Left lung (tissue), 10 donors: ENCODE measurements around the gene METTL16. TPM values are rescaled to one million over a fixed set of nuclear protein-coding genes. Genes with fewer than 3 reads are reported as not detected.

Source experiments
- ATAC-seq: fragments of 200-7000 bp; cut with Tn5 transposase; one replicate; pipeline ENCODE4 v1.9.1; 2020; ENCODE audit warnings: moderate library complexity
- DNase-seq, 4 donors: peaks; one replicate each; pipeline ENCODE4 v3.0.0-alpha.2; 2013 to 2020
- H3K27ac ChIP-seq, 2 donors: fragments of 200-600 bp; sonication (generic) in 1 of 2; one replicate each; pipeline versions ENCODE4 v1.5.0 to v1.8.0; 2020 to 2021
- H3K27me3 ChIP-seq, 2 donors: fragments of 200-600 bp; sonication (generic) in 1 of 2; one replicate each; pipeline versions ENCODE4 v1.5.0 to v1.8.0; 2020 to 2021
- H3K36me3 ChIP-seq, 2 donors: fragments of 200-600 bp; sonication (generic) in 1 of 2; one replicate each; pipeline versions ENCODE4 v1.5.0 to v1.8.0; 2020 to 2021
- H3K4me1 ChIP-seq, 2 donors: fragments of 200-600 bp; one replicate each; pipeline ENCODE4 v1.8.0; 2021
- H3K4me3 ChIP-seq, 2 donors: fragments of 200-600 bp; sonication (generic) in 1 of 2; one replicate each; pipeline versions ENCODE4 v1.5.0 to v1.8.0; 2020 to 2021; ENCODE audit warnings: mild to moderate bottlenecking in 1 of 2
- H3K9me3 ChIP-seq, 2 donors: fragments of 200-600 bp; sonication (generic) in 1 of 2; one replicate each; pipeline versions ENCODE4 v1.5.0 to v1.8.0; 2020 to 2021
- intact Hi-C, 2 donors: fragments of 100-400 bp; cut with DNase I; formaldehyde crosslinking; loops; one replicate each; pipeline versions ENCODE4 v1.11.2 to v1.14.2; 2022
- polyA plus RNA-seq, 6 donors: library from polyadenylated mRNA; unstranded; fragments of 120-200 nt; gene quantifications; one replicate each; pipeline ENCODE4 v1.2.1, GENCODE V29; 2013; ENCODE audit not compliant: insufficient read length in 6 of 6
- total RNA-seq, 2 donors: library from RNA; stranded (reverse); fragmentation: NEBNext Ultra II Directional; extraction: Animal tissue kit (Norgen Biotek cat#: 25700); gene quantifications; one replicate each; pipeline ENCODE4 v1.2.1, GENCODE V29; 2021
- TF ChIP-seq, protein P1 (sequence below), 2 donors: fragments of 200-600 bp; sonication (generic) in 1 of 2; IDR thresholded peaks; one replicate each; pipeline versions ENCODE4 v1.5.0 to v1.8.0; 2021; ENCODE audit warnings: antibody characterized with exemption in 2 of 2
- donor health status: DM: no; HTN: yes; CAD: no.
- donor health status: DM: no; HTN: no; CAD: no.

METTL16 gene
- total and polyA plus RNA-seq, 8 donors: 25.1 to 51.8 (median 38.7) TPM

DNA sequence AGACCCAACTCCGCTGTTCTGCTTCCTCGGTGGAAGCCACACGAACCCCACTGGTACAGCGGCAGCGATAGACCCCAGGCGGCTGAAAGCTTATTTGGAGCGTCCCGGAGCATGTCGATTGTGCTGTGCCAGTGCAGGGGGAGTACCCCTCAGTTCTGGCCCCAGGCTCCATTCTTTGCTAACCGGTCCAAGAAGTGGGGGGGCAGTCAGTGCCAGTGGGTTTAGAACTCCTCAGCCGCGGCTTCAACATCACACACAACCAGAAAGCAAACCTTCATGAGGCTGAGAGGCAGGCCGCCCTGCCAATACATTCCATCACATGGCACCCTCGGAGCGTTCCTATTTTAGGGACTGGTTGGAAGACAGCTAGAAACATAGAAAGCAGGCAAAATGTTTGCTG lies 109.1 kb downstream of the METTL16 start:
- ATAC-seq: no peak
- Histone ChIP-seq H3K4me1 (peaks cover 18 to 64% of the 10 kb centered on the region in 2 donors), H3K27ac (peak overlapping the region; percentile 99 to 100), H3K27me3 (no peaks in the 10 kb centered on the region), H3K9me3 (no peaks in the 10 kb centered on the region), H3K4me3 (peak overlapping the region; percentile 70 to 92), H3K36me3 (no peaks in the 10 kb centered on the region)
- TF ChIP-seq, protein P1, sequence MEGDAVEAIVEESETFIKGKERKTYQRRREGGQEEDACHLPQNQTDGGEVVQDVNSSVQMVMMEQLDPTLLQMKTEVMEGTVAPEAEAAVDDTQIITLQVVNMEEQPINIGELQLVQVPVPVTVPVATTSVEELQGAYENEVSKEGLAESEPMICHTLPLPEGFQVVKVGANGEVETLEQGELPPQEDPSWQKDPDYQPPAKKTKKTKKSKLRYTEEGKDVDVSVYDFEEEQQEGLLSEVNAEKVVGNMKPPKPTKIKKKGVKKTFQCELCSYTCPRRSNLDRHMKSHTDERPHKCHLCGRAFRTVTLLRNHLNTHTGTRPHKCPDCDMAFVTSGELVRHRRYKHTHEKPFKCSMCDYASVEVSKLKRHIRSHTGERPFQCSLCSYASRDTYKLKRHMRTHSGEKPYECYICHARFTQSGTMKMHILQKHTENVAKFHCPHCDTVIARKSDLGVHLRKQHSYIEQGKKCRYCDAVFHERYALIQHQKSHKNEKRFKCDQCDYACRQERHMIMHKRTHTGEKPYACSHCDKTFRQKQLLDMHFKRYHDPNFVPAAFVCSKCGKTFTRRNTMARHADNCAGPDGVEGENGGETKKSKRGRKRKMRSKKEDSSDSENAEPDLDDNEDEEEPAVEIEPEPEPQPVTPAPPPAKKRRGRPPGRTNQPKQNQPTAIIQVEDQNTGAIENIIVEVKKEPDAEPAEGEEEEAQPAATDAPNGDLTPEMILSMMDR (IDR thresholded peaks at IDR 0.05): no peak
- DNase-seq: peak in 1 of 4 donors; percentile 34
- intact Hi-C loops: no loop called here

DNA sequence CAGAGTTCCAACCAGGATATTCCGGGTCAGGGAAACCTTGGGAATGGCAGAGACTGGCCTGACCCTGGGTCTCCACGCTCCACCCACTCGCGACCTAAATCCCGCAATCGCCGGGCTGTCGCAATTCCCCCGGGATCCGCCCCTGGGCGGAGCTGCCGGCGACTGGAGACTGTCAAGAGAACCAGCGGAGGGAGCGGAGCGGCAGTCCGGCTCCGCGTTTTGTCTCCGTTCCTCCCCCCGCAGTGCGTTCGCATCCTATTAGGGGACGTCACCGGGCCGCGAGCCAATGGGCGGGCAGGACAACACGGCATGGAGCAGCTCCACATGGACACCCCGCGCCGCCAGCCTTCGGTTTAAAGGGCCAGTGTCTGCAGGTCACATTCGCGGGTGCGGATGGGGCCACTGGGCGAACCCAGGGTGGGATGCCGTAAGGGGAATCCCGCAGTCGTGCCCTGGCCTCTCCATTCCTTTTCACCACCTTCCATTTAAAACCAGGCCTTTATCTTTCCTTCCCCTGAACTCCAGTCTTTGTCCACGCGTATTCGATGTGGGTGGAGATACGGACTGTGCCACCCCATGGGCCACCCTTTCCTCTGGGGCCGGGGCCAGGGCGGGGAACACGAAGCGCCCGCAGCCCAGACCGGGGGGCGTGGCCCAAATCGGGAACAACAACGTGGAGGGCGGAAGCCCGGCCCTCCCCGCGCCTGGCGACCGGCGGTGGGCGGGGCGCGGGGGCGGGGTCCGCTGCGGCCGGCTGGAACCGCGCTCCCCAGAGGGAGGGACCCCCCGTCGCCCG lies 110.1 kb downstream of the METTL16 start:
- H3K27ac ChIP-seq: peak overlapping the region; percentile 99 to 100
- ATAC-seq: peak; percentile 61
- no peaks in the 10 kb centered on the region for H3K27me3 ChIP-seq
- TF ChIP-seq, protein P1 (IDR thresholded peaks at IDR 0.05): no peak
- intact Hi-C loops: no loop called here
- H3K36me3 ChIP-seq: no peaks in the 10 kb centered on the region
- DNase-seq: peak; percentile 98 to 100 (median 100)
- peaks cover 24 to 72% of the 10 kb centered on the region in 2 donors for H3K4me1 ChIP-seq
- H3K9me3 ChIP-seq: no peaks in the 10 kb centered on the region
- H3K4me3 ChIP-seq: peak overlapping the region; percentile 70 to 92

DNA sequence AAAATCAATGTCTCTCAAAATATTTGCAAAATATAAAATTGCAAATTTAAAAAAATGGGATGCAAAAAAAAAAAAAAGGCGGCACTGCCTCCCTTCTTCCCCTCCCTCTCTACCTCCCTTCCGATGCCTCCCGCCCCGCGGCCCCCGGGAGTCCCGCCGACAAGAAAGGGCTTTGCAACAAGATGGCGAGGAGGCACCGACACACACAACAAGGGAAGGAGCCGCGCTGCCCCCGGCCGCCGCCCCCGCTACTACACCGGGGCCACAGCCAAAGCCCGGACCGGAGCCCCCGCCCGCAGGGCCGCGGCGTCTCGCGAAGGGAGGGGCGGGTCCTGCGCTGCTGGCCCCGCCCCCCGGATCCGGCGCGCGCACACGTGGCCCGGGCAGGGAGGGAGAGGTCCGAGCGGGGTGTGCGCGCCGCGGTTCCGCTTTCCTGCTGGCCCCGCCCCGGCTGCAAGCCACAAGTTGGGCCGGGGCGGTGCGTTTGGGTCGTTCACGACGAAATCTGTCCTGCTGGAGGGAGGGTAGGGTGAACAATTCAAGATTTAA lies 110.7 kb downstream of the METTL16 start, which contains the start of gene MNT:
TSS of gene MNT (minus strand) at position 184 of the 549 bp plus-strand sequence. CDS start 348 bp downstream, outside the sequence.
- H3K9me3 ChIP-seq: no peaks in the 10 kb centered on the region
- H3K36me3 ChIP-seq: no peaks in the 10 kb centered on the region
- peaks cover 30 to 72% of the 10 kb centered on the region in 2 donors for H3K4me1 ChIP-seq
- H3K27ac ChIP-seq: peak within 1 kb of the TSS; percentile 99 to 100
- TF ChIP-seq, protein P1 (IDR thresholded peaks at IDR 0.05): no peak
- peak in 3 of 4 donors; percentile 94 to 98 (median 95) for DNase-seq
- peak within 1 kb of the TSS; percentile 70 to 92 for H3K4me3 ChIP-seq
- intact Hi-C loops: no loop called here
- ATAC-seq: peak; percentile 66
- H3K27me3 ChIP-seq: no peaks in the 10 kb centered on the region

DNA sequence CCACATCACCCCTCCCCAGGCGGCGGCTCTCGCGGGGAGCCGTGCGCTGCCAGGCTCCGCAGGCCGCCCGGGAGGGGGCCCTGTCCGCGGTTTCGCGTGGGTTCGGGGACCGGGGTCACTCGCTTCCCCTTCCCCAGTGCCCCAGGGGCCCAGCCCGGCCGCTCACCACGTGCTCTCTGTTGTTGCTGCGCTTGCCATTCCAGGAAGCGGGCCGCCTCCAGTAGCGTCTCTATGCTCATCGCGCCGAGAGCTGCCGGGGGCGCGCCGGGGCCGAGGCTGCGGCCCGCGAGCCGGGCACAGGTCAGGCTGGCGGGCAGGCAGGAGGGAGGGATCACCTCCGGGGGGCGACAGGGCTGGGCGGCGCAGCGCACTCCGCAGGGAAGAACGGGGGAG lies 111.2 kb downstream of the METTL16 start:
- TF ChIP-seq, protein P1 (IDR thresholded peaks at IDR 0.05): no peak
- H3K27ac ChIP-seq: peak overlapping the region; percentile 99 to 100
- DNase-seq: peak in 3 of 4 donors; percentile 41 to 94 (median 79)
- no peaks in the 10 kb centered on the region for H3K27me3 ChIP-seq
- H3K9me3 ChIP-seq: no peaks in the 10 kb centered on the region
- intact Hi-C loops: no loop called here
- H3K36me3 ChIP-seq: no peaks in the 10 kb centered on the region
- peaks cover 34 to 72% of the 10 kb centered on the region in 2 donors for H3K4me1 ChIP-seq
- peak overlapping the region; percentile 70 to 92 for H3K4me3 ChIP-seq
- no peak for ATAC-seq
